HepG2 (cell line): ENCODE data around the gene NEGR1. TPM values are rescaled to one million over a fixed set of nuclear protein-coding genes. Genes with fewer than 3 reads are reported as not detected.

Experiments
- ATAC-seq: fragments of 200-7000 bp; cut with Tn5 transposase; 3 replicates; pipeline ENCODE4 v1.9.1; 2020; ENCODE audit warnings: mild to moderate bottlenecking, moderate library complexity
- BruUV-seq: library from RNA; stranded (reverse); fragments of 400-500 nt; replicated peaks from 2 replicates; lab custom pipeline; 2021; lab: Mats Ljungman, UMichigan
- CTCF ChIA-PET: fragments of 300-600 bp; formaldehyde crosslinking; extraction: SDS; loops from one replicate; lab custom pipeline; 2021; ENCODE audit warnings: low total read pairs, inconsistent platforms, low intra/inter-chr PET ratio; lab: Yijun Ruan, JAX
- POLR2A ChIA-PET: fragments of 350-600 bp; sonication (Branson Sonifier 250); formaldehyde crosslinking; loops from one replicate; lab custom pipeline; 2020; ENCODE audit warnings: antibody characterized with exemption, inconsistent platforms; lab: Yijun Ruan, JAX
- DNase-seq: peaks from one replicate; pipeline ENCODE4 v3.0.0-alpha.2; 2015; ENCODE audit warnings: low spot score
- FAIRE-seq: peaks from 3 replicates; lab custom pipeline; 2011; peaks lifted over from hg19 to GRCh38; lab: Jason Lieb, UNC
- H2AFZ ChIP-seq: one replicate; pipeline ENCODE4 v1.6.1; 2011; ENCODE audit warnings: low read length, inconsistent platforms
- H3K27ac ChIP-seq: fragments of 300-600 bp; 3 replicates; pipeline ENCODE4 v1.8.0; 2011; ENCODE audit warnings: mixed run types, mild to moderate bottlenecking, mixed read lengths, low read length, inconsistent platforms; ENCODE audit not compliant: insufficient read depth; ENCODE audit errors: extremely low read length
- H3K27me3 ChIP-seq, 2 experiments: fragments of 200-600 bp in 1 of 2; 2 replicates in 1 of 2; 3 replicates in 1 of 2; pipeline versions ENCODE4 v1.6.0 to v1.8.0; 2011; ENCODE audit warnings: low read length in 2 of 2, mild to moderate bottlenecking in 2 of 2, moderate library complexity in 2 of 2, inconsistent platforms in 1 of 2; ENCODE audit not compliant: insufficient read depth in 2 of 2, control insufficient read depth in 1 of 2
- H3K36me3 ChIP-seq, 2 experiments: fragments of 200-600 bp in 1 of 2; replicated peaks in 1 of 2; 2 replicates in 1 of 2; 3 replicates in 1 of 2; pipeline versions ENCODE4 v1.5.1 to v1.8.0; 2011; ENCODE audit warnings: low read length in 2 of 2, inconsistent platforms in 1 of 2; ENCODE audit not compliant: insufficient read depth in 2 of 2, control insufficient read depth in 1 of 2
- H3K4me1 ChIP-seq: 2 replicates; pipeline ENCODE4 v1.5.1; 2012; ENCODE audit warnings: low read length, inconsistent platforms; ENCODE audit not compliant: insufficient read depth
- H3K4me2 ChIP-seq: 2 replicates; pipeline ENCODE4 v1.6.0; 2011; ENCODE audit warnings: low read depth, low read length, inconsistent platforms
- H3K4me3 ChIP-seq, 3 experiments: fragments of 200-600 bp in 1 of 3; sonication (generic), shearing (Covaris generic) in 1 of 3; replicated peaks in 1 of 3; 2 replicates each; pipeline ENCODE4 v1.5.1; 2011 to 2016; ENCODE audit warnings: low read length in 3 of 3, inconsistent platforms in 2 of 3, low read depth in 2 of 3, mild to moderate bottlenecking in 2 of 3, control low read depth in 1 of 3, mixed read lengths in 1 of 3; ENCODE audit not compliant: insufficient read depth in 1 of 3
- H3K79me2 ChIP-seq: one replicate; pipeline ENCODE4 v1.6.1; 2011; ENCODE audit warnings: low read length, inconsistent platforms; ENCODE audit not compliant: insufficient read depth
- H3K9ac ChIP-seq: 2 replicates; pipeline ENCODE4 v1.6.0; 2011; ENCODE audit warnings: mild to moderate bottlenecking, low read depth, low read length, inconsistent platforms; ENCODE audit not compliant: insufficient read depth
- H3K9me3 ChIP-seq: 2 replicates; pipeline ENCODE4 v1.5.1; 2012; ENCODE audit warnings: mild to moderate bottlenecking, low read length
- H4K20me1 ChIP-seq: 2 replicates; pipeline ENCODE4 v1.6.0; 2011; ENCODE audit warnings: inconsistent platforms, mild to moderate bottlenecking, low read length, moderate library complexity; ENCODE audit not compliant: insufficient read depth
- NRL ChIP-seq: sonication (generic); formaldehyde crosslinking; IDR thresholded peaks from 2 replicates; pipeline ENCODE4 v1.5.0; 2020; ENCODE audit warnings: missing genetic modification reagents, mild to moderate bottlenecking, moderate library complexity, borderline replicate concordance
- RBM39 ChIP-seq: fragments of 200-400 bp; formaldehyde crosslinking; IDR thresholded peaks from one replicate; pipeline ENCODE4 v1.6.1; 2018; ENCODE audit warnings: antibody characterized with exemption, mild to moderate bottlenecking, low read depth, low read length; ENCODE audit not compliant: poor library complexity, severe bottlenecking
- SALL1 ChIP-seq: sonication (generic); formaldehyde crosslinking; IDR thresholded peaks from 2 replicates; pipeline ENCODE4 v1.8.0; 2022; ENCODE audit warnings: mild to moderate bottlenecking, missing genetic modification reagents
- SRY ChIP-seq: sonication (generic); formaldehyde crosslinking; IDR thresholded peaks from 2 replicates; pipeline ENCODE4 v1.8.0; 2022; ENCODE audit warnings: mild to moderate bottlenecking, missing genetic modification reagents
- ZBTB21 ChIP-seq: sonication (generic); formaldehyde crosslinking; IDR thresholded peaks from 2 replicates; pipeline ENCODE4 v1.4.0; 2020; ENCODE audit warnings: missing genetic modification reagents
- ZNF234 ChIP-seq: sonication (generic); formaldehyde crosslinking; conservative IDR thresholded peaks from 2 replicates; pipeline ENCODE4 v1.5.1; 2020; ENCODE audit warnings: mild to moderate bottlenecking, missing genetic modification reagents
- ZNF782 ChIP-seq: sonication (generic); formaldehyde crosslinking; IDR thresholded peaks from 2 replicates; pipeline ENCODE4 v1.4.0; 2020; ENCODE audit warnings: missing genetic modification reagents, mild to moderate bottlenecking, borderline replicate concordance
- WGBS: methylation state at CpG from one replicate; pipeline ENCODE4 v1.1.6; 2017; ENCODE audit warnings: low lambda C conversion rate; 5-methylcytosine and 5-hydroxymethylcytosine counted together
- in situ Hi-C: cut with HindIII; loops from 2 replicates; pipeline ENCODE4 v1.10.0; 2017; ENCODE audit warnings: low pct_unique_long_range_greater_than_20kb; ENCODE audit not compliant: extremely low pct_ligation_motif_present
- intact Hi-C: fragments of 100-400 bp; cut with micrococcal nuclease; formaldehyde crosslinking; loops from one replicate; pipeline ENCODE4 v1.10.0; 2022; ENCODE audit not compliant: unreplicated experiment
- polyA plus RNA-seq, 8 experiments: library from polyadenylated mRNA; depleted of rRNA in 3 of 8; stranded (reverse) in 7 of 8; unstranded in 1 of 8; fragments of >200 nt; fragmentation: Illumina TruSeq in 4 of 8; extraction: Trizol in 4 of 8; gene quantifications; 2 replicates each; pipeline versions ENCODE4 v1.2.1 to v1.2.3, GENCODE V29; 2011 to 2016; ENCODE audit warnings: low read depth in 4 of 8, missing spikeins in 1 of 8, mixed read lengths in 1 of 8; ENCODE audit not compliant: insufficient read depth in 1 of 8
- total RNA-seq, 5 experiments: library from RNA; depleted of rRNA; stranded (reverse); fragments of >200 nt; fragmentation: Illumina TruSeq; extraction: Trizol; gene quantifications; 2 replicates each; pipeline ENCODE4 v1.2.3, GENCODE V29; 2016; ENCODE audit warnings: low read depth in 1 of 5
- TF ChIP-seq, protein P1 (sequence below): IDR thresholded peaks from 2 replicates; pipeline ENCODE4 v1.6.1; 2016; ENCODE audit warnings: low read depth, missing genetic modification reagents, missing compliant biosample characterization

The NEGR1 gene
- total and polyA plus RNA-seq, 2 of the 13 experiments (the other 11 are each of a cell fraction or from before 2014, with no cell fraction given) = not detected

DNA sequence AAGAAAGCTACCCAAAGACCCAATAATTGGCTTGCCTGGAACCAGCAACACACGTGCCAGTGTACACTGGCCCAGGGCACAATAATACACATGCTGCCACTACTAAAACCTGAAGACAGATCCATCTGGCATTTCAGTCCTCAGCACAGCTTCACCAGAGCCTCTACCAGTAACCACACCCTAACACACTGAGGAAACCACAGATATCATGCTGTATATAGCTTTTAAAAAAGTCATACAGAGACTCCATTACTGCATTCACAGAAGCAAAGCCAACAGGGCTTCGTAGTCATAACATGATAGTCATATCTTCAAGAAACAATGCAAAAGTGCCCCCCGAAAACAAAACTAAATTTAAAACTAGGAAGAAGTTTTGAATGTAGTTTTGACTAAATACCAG lies 40.6 kb upstream of the NEGR1 start:
- Histone ChIP-seq H3K27ac (no peak overlapping the region), H3K4me3 (no peak overlapping the region), H3K4me2 (no peak overlapping the region), H3K79me2 (no peaks in the 10 kb centered on the region), H4K20me1 (no peaks in the 10 kb centered on the region), H3K36me3 (no peaks in the 10 kb centered on the region), H3K4me1 (no peaks in the 10 kb centered on the region), H2AFZ (no peak overlapping the region), H3K9ac (no peak overlapping the region), H3K27me3 (no peaks in the 10 kb centered on the region), H3K9me3 (no peaks in the 10 kb centered on the region)
- no TSS peak for BruUV-seq
- DNase-seq = no peak
- no peak for FAIRE-seq
- TF ChIP-seq SRY (CRISPR knock-in tag) (no peak), RBM39 (no peak), SALL1 (no peak), NRL (CRISPR knock-in tag) (no peak), ZNF234 (CRISPR knock-in tag) (no peak), ZNF782 (CRISPR knock-in tag) (no peak), ZBTB21 (no peak)
- TF ChIP-seq, protein P1, sequence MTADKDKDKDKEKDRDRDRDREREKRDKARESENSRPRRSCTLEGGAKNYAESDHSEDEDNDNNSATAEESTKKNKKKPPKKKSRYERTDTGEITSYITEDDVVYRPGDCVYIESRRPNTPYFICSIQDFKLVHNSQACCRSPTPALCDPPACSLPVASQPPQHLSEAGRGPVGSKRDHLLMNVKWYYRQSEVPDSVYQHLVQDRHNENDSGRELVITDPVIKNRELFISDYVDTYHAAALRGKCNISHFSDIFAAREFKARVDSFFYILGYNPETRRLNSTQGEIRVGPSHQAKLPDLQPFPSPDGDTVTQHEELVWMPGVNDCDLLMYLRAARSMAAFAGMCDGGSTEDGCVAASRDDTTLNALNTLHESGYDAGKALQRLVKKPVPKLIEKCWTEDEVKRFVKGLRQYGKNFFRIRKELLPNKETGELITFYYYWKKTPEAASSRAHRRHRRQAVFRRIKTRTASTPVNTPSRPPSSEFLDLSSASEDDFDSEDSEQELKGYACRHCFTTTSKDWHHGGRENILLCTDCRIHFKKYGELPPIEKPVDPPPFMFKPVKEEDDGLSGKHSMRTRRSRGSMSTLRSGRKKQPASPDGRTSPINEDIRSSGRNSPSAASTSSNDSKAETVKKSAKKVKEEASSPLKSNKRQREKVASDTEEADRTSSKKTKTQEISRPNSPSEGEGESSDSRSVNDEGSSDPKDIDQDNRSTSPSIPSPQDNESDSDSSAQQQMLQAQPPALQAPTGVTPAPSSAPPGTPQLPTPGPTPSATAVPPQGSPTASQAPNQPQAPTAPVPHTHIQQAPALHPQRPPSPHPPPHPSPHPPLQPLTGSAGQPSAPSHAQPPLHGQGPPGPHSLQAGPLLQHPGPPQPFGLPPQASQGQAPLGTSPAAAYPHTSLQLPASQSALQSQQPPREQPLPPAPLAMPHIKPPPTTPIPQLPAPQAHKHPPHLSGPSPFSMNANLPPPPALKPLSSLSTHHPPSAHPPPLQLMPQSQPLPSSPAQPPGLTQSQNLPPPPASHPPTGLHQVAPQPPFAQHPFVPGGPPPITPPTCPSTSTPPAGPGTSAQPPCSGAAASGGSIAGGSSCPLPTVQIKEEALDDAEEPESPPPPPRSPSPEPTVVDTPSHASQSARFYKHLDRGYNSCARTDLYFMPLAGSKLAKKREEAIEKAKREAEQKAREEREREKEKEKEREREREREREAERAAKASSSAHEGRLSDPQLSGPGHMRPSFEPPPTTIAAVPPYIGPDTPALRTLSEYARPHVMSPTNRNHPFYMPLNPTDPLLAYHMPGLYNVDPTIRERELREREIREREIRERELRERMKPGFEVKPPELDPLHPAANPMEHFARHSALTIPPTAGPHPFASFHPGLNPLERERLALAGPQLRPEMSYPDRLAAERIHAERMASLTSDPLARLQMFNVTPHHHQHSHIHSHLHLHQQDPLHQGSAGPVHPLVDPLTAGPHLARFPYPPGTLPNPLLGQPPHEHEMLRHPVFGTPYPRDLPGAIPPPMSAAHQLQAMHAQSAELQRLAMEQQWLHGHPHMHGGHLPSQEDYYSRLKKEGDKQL = no peak
- POLR2A ChIA-PET = no interaction called here
- WGBS = 6% methylated on average over 2 of the region's 3 CpGs
- in situ Hi-C loops = no loop called here
- intact Hi-C loops = no loop called here
- no peak for ATAC-seq
- CTCF ChIA-PET = no interaction called here
